GM21515 (cell line): ENCODE results near the gene MTARC1.

Source experiments
- ATAC-seq: cut with Tn5 transposase; IDR thresholded peaks from one replicate; pipeline ENCODE4 v1.9.1; 2021; ENCODE audit not compliant: unreplicated experiment

Gene MTARC1

GRCh38 chr1:220827445-220828178, 40.9 kb downstream of the MTARC1 start:
- no peak for ATAC-seq

- no peak for ATAC-seq
Measured at GRCh38 chr1:220828179-220828490, 41.4 kb downstream of the MTARC1 start.

GRCh38 chr1:220828950-220829586, 42.4 kb downstream of the MTARC1 start:
- no peak for ATAC-seq

GRCh38 chr1:220833436-220833835, 46.7 kb downstream of the MTARC1 start:
- ATAC-seq = no peak

- ATAC-seq = no peak
Measured at GRCh38 chr1:220834155-220834870, 47.6 kb downstream of the MTARC1 start.
